ENCODE results near the gene ARHGEF10L.
"Not testable (repeated sequence)": the region's sequence is repeated elsewhere in the genome, so short reads cannot be mapped to it uniquely, and the experiment has no call there.

The ARHGEF10L gene

GRCh38 chr1:17745479-17745955, 206.0 kb downstream of the ARHGEF10L start:
- no peaks in the 10 kb centered on the region for H3K36me3 Mint-ChIP-seq
- H3K27me3 Mint-ChIP-seq: peaks cover 14% of the 10 kb centered on the region
- H3K27ac Mint-ChIP-seq: no peak overlapping the region
- H3K9me3 Mint-ChIP-seq: no peaks in the 10 kb centered on the region
- H3K4me3 Mint-ChIP-seq: no peak overlapping the region
- no peaks in the 10 kb centered on the region for H3K4me1 Mint-ChIP-seq

DNA sequence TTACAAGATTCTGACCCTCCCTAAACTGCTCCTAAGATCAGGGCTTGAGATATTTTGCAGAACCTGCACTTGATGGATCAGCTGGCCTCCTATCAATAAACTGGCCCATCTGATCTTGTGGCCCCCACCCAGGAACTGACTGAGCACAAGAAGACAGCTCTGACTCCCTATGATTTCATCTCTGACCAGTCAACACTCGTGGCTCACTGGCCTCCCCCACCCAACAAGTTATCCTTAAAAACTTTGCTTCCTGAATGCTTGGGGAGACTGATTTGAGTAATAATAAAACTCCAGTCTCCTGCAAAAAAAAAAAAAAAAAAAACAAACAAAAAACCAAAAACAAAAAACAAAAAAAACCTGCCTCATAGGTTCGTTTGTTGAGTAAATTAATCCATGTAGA, 206.8 kb downstream of the ARHGEF10L start:
- not testable (repeated sequence) for H3K9me3 Mint-ChIP-seq, H3K27ac Mint-ChIP-seq, H3K36me3 Mint-ChIP-seq, H3K4me3 Mint-ChIP-seq, H3K4me1 Mint-ChIP-seq
- peaks cover 11% of the 10 kb centered on the region for H3K27me3 Mint-ChIP-seq

GRCh38 chr1:17746920-17747319, 207.4 kb downstream of the ARHGEF10L start:
- no peaks in the 10 kb centered on the region for H3K4me1 Mint-ChIP-seq

More at GRCh38 chr1:17746920-17747319, 207.4 kb downstream of the ARHGEF10L start:
- Mint-ChIP-seq H3K4me3 (no peak overlapping the region), H3K9me3 (no peaks in the 10 kb centered on the region), H3K36me3 (no peaks in the 10 kb centered on the region), H3K27ac (no peak overlapping the region), H3K27me3 (peaks cover 11% of the 10 kb centered on the region)
